Dermis microvascular lymphatic vessel endothelial cell (primary cell): Measurements from ENCODE around the gene TRIP13. TPM values are rescaled to one million over a fixed set of nuclear protein-coding genes. Genes with fewer than 3 reads are reported as not detected.
"Not testable (repeated sequence)": the region's sequence is repeated elsewhere in the genome, so short reads cannot be mapped to it uniquely, and the experiment has no call there.

Experiments
- DNase-seq, 2 donors: peaks; one replicate each; pipeline versions ENCODE4 v3.0.0 to v3.0.0-alpha.2; 2010; ENCODE audit warnings: low read depth in 2 of 2
- total RNA-seq: library from RNA; depleted of rRNA; stranded (reverse); fragments of >200 nt; gene quantifications from 2 replicates; pipeline ENCODE4 v1.2.1, GENCODE V29; 2014

TRIP13 gene
- total RNA-seq, 1 donor from 2014 or later, result 19.4 TPM

DNA sequence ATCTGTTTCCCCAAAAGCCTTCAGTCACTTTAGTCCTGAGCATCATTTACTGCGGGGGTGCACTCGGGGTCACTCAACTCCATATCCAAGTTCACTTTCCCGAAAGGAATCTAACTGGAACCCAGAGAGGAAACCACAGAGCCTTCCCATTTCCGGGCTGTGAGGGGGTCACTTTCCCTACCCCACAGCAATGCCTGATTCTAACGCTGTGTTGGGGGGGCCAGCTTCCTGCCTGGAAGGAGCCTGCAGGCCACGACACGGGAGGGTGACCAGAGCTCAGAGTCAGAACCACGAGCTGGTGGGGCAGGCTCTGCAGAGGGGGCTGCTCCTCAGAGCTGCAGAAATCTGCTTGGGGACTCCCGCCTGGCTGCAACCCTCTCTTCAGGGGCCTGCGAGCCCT is 20.4 kb upstream of the TRIP13 start:
- DNase-seq, result no peak

DNA sequence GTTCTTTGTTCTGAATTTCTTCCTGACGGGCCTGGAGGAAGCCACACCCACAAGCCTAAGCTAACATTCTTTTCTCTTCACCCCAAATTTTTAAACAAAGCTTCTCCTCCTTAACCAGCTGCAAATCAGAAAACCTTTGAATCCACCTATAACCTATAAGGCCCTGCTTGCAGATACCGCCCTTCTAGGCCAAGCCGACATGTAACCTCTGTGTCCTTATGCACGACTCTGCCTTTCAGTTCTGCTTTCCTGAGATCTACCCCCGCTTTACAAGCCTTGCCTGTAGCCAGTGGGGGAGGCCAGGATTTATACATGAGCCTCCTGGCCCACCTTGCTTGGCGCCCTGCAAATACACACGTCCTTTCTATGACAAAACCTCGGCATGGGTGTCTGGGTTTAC is 19.4 kb upstream of the TRIP13 start:
- no peak for DNase-seq

DNA sequence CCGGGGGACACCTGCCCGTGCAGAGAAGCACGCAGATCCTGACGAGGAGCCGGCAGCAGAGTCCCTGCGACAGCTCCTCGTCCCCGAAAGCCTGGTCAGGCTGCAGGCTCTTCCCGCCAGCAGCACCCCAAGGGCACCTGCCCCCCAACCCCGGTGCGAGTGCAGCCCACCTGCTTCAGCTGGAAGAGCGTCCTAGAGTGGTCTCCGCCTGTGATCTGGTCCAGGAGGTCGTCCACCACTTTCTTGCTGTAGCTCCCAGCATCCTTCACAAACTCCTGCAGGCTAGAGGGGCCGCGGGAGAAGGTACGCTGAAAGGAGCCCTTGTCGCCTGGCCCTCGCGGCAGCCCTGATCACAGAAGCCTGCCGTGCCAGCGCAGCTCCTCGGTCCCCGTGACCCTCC is 16.8 kb upstream of the TRIP13 start:
- no peak for DNase-seq

DNA sequence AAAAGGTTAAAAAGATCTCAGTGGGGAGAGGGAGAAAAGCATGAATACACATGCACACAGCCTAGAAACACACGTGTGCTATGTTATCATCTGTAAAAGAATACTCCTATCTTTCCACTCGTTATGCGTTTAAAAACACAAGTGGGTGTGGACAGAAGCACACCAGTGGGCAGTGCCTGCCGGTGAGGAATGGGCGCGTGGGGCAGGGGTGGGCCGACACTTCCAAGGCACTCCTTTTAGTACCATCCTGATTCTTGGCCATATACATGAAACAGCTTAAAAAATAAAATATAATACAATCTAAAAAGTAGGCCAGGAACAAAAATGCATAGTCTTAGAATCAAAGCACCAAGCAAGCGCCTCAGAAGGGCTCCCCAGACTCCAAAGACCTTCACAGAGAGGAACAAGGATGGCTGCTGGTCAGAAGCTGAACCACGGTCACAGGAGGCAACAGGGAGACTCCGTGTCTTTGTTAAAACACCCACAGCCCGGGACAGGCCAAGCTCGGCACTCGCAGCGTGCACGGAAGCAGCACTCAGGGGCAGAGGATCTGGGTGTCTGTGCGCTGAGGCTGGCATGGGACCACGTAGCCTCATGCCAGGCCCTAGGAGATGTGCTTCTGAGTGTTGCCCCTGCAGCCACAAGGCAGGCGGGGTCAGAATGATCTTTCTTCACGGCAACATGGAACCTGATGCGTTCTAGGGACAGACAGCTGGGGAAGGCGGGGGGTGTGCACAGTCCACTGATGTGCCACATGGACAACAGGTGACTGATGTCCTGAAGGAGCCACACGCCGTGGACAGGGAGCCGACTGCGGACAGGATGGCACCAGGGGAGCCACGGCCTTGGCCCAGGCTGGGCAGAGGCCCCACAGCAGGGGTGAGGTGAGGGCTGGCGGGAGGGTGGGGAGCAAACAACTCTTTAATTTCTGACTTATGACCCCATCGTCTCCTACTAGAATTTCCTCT is 16.0 kb upstream of the TRIP13 start:
- DNase-seq, result no peak

DNA sequence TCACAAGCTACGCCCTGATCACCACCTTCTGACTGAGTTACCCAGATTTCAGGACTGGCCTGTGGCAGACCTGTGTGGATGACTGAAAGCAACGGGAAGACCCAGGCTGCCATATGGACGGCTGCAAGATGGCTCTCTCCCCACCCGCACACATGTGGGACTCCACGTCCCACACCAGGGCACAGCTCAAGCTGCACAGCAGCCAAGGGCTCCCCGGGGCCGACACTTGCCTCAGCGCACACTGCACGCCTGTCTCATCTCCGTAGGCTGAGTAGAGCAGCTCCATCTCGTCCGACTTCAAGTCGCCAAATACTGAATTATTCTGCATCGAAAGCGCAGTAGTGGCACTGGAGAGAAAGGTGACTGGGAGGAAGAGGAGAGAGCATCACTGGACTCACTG is 14.6 kb upstream of the TRIP13 start:
- DNase-seq, result no peak

DNA sequence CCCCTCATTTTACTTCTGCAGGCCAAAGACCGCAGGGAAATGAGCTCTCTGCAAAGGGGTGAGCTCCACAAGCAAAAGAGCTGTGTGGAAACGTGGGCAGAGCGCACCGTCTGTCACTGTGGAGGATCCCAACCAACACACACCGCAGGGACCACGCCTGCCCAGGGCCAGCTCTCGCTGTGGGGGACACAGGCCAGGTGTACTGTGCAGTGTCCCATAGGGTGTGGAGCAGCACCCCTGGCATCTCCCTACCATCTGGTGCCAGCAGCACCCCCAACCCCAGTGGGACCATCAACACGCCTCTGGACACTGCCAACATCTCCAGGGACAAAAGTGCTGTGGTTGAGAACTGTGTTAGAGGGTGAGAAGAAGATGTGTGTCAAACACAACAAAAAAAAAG is 14.0 kb upstream of the TRIP13 start:
- DNase-seq, result not testable (repeated sequence)

DNA sequence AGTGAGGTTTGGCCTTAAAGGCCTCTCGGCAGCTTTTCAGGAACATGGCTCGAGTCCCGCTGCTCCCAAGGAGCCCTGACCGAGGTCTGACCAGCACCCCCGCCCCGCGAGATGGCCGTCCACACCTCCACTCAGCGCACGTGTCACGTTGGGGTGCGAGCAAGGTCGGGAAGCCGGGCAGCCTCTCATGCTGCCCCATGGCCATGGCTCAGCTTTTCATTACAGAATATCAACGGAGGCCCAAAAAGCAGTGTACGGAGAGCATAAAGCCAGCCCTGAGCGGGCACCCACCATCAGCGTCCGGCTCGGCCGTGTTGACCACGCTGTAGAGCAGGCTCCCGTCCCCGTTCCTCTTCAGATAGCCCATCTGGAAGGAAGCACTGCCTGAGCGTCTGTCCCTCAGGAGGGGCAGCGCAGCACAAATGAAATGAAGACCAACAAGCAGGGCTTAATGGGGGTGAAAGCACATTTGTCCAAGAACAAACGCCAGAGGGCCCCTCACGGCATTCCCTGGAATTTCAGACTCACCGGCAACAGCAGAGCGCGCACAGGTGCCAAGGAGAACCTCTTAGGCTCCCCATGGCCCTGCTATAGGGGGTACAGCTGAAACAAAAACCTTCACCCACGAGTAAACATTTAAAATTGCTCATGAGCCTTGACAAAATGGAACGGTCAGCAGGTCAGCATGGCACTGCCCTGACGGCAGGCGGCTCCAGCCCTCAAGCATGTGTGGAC is 11.7 kb upstream of the TRIP13 start:
- DNase-seq, result no peak

DNA sequence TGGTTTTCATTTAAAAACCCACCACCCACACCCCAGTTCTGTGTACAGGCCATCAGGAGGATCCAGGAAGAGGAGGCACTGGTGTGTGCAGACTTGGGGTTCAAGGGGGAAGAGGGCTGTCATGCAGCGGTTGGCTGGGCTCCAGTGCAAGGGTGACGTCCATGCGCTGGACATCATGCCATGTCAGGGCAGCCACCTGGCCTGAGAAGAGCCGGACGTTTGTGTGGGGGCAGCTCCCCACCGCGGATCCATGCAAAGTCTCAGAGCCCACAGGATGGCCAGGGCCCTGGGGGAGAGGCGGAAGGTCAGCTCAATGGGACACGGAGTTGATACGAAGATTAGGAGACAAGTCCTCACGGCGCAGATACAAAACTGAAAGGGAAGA is 11.1 kb upstream of the TRIP13 start:
- no peak for DNase-seq

DNA sequence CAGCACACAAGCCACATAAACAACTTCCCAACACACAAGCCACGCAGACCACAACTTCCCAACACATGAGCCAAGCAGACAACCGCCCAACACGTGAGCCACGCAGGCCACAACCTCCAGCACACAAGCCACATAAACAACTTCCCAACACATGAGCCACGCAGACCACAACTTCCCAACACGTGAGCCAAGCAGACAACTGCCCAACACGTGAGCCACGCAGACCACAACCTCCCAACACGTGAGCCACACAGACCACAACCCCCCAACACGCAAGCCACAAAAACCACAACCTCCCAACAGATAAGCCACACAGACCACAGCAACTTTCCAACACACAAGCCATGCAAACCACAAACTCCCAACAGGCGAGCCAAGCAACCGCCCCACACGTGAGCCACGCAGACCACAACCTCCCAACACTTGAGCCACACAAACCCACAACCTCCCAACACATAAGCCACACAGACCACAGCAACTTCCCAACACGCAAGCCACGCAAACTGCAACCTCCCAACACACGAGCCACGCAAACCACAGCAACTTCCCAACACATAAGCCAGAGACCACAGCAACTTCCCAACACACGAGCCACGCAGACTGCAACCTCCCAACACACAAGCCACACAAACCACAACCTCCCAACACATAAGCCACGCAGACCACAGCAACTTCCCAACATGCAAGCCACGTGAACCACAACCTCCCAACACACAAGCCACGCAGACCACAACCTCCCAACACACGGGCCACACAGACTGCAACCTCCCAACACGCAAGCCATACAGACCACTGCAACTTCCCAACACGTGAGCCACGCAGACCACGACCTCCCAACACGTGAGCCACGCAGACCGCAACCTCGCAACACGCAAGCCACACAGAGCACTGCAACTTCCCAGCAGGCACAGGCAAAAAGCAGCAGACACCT is 10.2 kb upstream of the TRIP13 start:
- no peak for DNase-seq

DNA sequence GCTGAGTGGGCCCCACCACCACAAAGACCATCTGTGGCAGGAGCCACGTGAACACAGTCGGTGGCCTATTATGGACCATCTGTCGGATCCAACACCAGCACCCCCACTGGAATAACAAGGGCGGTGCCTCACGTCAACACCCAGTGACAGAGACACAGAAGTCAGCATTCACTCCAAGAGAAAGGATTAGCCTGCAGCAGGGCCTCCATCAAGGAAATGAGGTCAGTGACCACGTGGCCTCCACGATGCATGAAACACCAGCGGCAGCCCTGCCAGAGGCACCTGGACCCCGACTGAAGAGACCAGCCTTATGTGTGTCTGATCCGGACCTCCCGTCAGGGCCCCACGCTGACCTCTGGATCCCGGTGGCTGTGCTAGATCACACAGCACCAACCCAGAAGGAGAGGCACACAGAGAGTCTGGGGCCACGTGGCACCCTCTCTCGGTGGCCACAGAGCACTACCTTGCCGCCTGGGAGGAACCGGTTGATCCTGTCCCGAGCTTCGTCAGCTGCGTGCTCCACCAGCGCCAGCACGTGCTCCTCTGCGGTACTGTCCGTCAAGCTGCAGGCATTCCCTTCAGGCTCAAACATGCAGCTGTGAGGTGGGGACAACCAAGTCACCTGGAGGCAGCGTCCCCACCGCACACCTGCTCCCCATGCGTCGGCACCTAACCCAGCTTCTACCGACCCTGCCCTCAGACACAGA is 9.1 kb upstream of the TRIP13 start:
- DNase-seq, result no peak

DNA sequence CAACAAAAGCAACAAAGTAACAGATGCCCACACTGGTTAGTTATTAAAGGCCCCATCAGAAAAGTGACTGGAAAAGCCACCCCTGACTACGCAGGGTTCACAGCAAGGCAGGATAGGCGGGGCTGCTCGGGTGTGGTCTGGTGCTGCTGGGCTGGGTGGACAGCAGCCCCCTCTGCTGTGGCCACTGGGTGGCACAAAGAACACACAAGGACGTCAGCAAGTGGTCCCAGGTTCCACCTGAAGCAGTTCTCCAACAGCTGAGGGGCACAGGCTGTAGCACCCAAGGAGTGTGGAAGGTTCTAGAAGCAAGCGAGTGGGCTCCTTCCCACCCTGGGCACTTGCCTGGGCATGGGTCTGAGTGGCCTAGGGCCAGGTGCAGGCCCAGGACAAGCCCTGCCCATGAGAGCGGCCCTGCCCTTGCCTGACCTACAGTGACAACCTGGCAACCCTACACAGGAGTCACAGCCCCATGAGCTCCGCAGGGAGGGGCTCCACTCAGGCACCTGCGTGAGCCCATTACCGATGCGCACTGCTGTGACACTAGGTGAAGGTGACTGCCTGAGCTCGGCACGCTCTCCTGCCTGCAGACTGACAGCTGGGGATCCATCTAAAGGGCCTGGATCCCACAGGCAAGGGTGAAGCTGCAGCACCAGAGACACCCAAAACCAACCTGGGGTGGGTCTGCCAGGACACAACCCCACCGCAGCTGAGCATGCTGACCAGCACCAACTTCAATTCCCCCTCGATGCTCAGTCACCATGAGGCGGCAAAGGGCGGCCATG is 8.1 kb upstream of the TRIP13 start:
- DNase-seq, result no peak

DNA sequence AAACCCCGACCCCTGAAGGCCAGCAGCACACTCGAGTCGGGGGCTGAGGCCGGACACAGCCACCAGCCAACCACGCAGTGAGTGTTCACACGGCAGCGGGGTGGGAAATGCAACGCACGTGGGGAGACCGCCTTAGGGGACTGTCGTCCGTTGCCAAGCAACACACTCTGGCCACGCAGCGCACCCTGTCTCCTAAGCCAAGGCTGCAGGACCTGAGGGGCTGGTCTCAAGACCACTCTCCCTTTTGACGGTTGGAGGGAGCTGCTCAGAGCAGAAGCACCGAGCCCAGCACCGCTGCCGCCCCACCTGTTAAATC is 7.6 kb upstream of the TRIP13 start:
- DNase-seq, result no peak

DNA sequence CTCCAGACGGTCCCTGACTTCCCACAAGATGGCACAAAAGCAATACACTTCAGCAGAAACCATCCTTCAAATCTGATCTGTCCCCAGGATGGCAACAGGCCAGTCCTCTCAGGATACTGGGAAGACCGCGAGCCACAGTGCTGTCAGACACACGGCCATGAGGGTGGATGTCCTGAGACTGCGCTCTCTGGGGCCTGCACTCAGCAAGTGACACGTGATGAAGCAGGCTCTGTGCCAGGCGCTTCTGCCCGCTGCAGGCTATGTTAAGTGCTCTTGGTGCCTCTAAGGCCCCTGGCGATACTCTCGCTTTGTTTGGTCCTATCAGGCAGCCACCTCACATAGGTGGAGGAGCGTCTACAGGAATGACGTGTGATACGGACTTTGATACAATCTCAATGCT is 7.2 kb upstream of the TRIP13 start:
- no peak for DNase-seq

DNA sequence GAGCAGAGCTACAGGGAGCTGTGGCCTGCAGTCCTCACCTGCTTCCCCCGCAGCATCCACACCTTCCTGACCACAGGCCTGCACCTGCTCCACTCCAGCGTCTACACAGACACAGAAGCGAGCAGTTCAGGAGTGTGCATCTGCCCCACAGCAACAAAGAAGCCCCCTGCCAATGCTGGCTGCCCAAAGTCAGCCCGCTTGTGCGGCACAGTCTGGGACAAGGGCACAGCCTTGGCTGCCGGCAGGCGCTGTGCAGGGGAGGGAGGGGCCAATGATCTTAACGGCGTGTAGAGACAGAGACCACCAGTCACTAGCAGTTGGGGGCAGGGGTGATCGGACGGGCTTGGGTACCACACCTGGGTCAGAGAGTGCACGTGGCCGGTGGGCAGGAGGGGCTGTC is 6.6 kb upstream of the TRIP13 start:
- no peak for DNase-seq

DNA sequence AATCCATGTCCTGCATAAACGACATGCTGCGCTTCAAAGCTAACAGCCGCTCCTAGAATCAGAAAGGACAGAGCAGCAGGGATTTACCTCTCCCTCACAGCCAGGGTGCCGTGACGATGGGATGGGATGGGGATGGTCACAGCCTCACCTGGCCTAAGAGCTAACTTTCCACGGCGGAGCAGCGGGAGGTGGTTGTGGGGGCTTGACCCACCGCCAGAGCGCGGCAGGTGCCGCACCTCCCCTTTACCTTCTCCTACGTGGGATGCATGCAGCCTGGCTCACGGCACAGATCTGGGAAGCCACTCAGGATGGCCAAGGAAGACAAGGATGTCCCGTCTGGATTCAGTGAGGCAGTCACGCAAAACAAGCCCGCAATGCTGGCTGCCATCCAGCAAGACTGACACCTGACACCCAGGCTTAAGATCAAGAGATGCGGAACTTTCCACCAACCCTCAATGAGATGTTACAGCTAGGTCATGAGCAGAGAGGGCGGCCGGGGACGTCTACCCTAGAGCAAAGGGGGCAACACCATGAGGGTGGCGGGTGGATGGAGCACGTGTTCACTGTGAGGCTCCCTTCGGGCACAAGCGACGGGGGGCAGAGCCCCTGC is 5.9 kb upstream of the TRIP13 start:
- DNase-seq, result no peak

DNA sequence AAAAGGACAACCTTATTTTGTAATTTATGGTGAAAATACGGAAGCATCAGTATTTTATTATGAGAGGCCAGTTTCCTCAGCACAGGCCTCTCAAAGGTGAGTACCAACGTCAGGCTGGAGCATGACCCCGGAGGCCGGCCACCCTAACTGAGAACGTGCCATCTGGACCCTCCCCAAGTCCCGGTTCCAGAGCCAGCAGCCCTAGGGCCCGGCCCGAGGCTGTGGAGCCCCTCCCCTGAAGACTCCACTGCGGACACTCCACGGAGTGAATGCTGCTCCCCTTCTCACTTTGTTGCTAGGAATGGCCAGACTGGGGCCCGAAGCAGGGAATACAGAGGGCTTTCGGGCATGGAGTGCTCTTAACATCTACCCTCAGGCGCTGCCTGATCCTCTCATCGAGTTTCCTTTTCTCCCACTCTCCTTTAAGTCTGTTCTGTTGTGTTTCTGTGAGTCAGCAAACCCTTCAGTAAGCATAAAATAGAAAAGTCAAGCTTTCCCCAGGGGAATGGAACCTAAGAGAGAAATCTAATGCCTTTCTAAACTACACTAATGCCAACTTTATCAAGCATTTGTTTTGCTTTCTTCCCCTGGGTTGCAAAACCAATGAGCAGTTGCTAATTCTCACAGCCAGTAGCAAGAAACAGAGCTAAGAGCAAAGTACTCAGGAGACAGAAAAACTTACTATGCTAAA is 4.6 kb upstream of the TRIP13 start:
- DNase-seq, result no peak

DNA sequence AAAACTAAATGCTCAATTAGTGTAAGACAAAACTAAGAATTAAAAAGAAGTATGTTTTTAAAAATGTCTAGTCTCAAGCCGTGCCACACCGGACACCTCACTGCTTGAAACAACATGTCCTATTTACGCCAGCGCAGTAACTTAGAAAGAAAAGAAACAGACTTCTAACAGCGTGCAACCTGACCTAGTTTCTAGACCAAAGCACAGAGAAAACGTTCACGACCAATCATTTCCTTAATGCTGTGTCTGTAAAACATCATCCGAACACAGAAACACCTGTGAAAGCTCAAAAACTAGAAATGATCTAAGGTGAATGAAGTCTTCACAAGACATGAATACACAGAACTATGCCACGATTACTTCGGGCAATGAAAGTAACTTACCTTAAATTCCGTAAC is 4.0 kb upstream of the TRIP13 start:
- no peak for DNase-seq

DNA sequence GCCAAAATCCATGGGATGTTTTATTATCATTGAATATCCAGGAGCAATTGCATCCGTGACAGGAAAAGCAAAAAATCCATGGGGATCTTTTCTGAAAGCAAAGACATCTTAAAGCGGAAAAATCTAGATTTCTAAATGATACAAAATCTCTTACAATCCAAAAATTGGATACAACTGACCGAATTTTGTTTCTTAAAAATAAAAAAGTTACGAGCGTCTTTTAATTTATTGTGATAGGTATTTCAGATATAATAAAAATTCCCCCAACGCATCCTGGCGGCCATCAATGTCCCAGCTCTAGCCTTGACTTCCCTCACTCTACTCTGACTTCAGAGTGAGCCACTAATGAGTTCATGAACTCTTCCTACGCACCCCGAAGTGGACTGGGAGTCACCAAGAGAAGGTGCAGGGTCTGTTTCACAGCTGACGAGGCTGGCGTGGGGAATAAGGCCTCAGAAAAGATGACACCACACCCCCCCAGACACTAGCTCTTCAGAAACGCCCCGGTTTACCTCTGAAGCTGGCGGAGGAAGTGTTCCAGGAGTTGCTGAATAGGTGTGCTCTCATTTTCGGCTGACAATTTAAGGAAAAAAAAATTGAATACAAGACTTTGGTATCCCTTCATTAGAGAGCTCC is 3.5 kb upstream of the TRIP13 start:
- no peak for DNase-seq
